ENCODE data around the gene MISP3.
A peak's percentile ranks its signal among the peaks of the same experiment; 100 is the strongest.

The MISP3 gene

GRCh38 chr19:14054099-14054498, 18.5 kb upstream of the MISP3 start:
- no peak for DNase-seq (ENCODE audit: low read depth)

GRCh38 chr19:14054721-14055120, 17.9 kb upstream of the MISP3 start:
- no peak for TF ChIP-seq CTCF (IDR thresholded peaks at IDR 0.05; ENCODE audit: control insufficient read depth, insufficient read depth, low read depth, low read length, missing control alignments)
- H3K4me3 ChIP-seq (ENCODE audit: control insufficient read depth, low read depth, low read length), result no peak overlapping the region
- DNase-seq (ENCODE audit: low read depth), result no peak

More at GRCh38 chr19:14054099-14054498, 18.5 kb upstream of the MISP3 start:
- no peak for TF ChIP-seq CTCF (IDR thresholded peaks at IDR 0.05; ENCODE audit: control insufficient read depth, insufficient read depth, low read depth, low read length, missing control alignments)
- no peak overlapping the region for H3K4me3 ChIP-seq (ENCODE audit: control insufficient read depth, low read depth, low read length)

- DNase-seq (ENCODE audit: low read depth), result no peak
- no peak overlapping the region for H3K4me3 ChIP-seq (ENCODE audit: control insufficient read depth, low read depth, low read length)
- no peak for TF ChIP-seq CTCF (IDR thresholded peaks at IDR 0.05; ENCODE audit: control insufficient read depth, insufficient read depth, low read depth, low read length, missing control alignments)
These were observed 17.2 kb upstream of the MISP3 start for GRCh38 chr19:14055396-14055795.

- no peak for TF ChIP-seq CTCF (IDR thresholded peaks at IDR 0.05; ENCODE audit: control insufficient read depth, insufficient read depth, low read depth, low read length, missing control alignments)
- no peak overlapping the region for H3K4me3 ChIP-seq (ENCODE audit: control insufficient read depth, low read depth, low read length)
- no peak for DNase-seq (ENCODE audit: low read depth)
These were observed 16.4 kb upstream of the MISP3 start for GRCh38 chr19:14056069-14056666.

- H3K4me3 ChIP-seq (ENCODE audit: control insufficient read depth, low read depth, low read length), result peak overlapping the region; percentile 4; the same call in 1 of the 2 replicates
- TF ChIP-seq CTCF (IDR thresholded peaks at IDR 0.05; ENCODE audit: control insufficient read depth, insufficient read depth, low read depth, low read length, missing control alignments), result no peak
- no peak for DNase-seq (ENCODE audit: low read depth)
These were observed 15.7 kb upstream of the MISP3 start for GRCh38 chr19:14056741-14057356.

- DNase-seq (ENCODE audit: low read depth), result no peak
- TF ChIP-seq CTCF (IDR thresholded peaks at IDR 0.05; ENCODE audit: control insufficient read depth, insufficient read depth, low read depth, low read length, missing control alignments), result no peak
- no peak overlapping the region; the same call in 1 of the 2 replicates for H3K4me3 ChIP-seq (ENCODE audit: control insufficient read depth, low read depth, low read length)
These were observed 14.1 kb upstream of the MISP3 start for GRCh38 chr19:14058182-14059092.

Measured in AG09309 (cell line).